GM21526 (cell line): ENCODE data around the gene NCBP2L.

Experiments
- ATAC-seq: cut with Tn5 transposase; IDR thresholded peaks from one replicate; pipeline ENCODE4 v1.9.1; 2021; ENCODE audit warnings: moderate library complexity; ENCODE audit not compliant: unreplicated experiment, low FRiP score

NCBP2L gene

GRCh38 chrX:107752043-107752442 lies 25.5 kb upstream of the NCBP2L start:
- ATAC-seq = no peak

- ATAC-seq = no peak
Measured at GRCh38 chrX:107752714-107753113, 24.8 kb upstream of the NCBP2L start.

- no peak for ATAC-seq
Measured at GRCh38 chrX:107753187-107753586, 24.3 kb upstream of the NCBP2L start.

DNA sequence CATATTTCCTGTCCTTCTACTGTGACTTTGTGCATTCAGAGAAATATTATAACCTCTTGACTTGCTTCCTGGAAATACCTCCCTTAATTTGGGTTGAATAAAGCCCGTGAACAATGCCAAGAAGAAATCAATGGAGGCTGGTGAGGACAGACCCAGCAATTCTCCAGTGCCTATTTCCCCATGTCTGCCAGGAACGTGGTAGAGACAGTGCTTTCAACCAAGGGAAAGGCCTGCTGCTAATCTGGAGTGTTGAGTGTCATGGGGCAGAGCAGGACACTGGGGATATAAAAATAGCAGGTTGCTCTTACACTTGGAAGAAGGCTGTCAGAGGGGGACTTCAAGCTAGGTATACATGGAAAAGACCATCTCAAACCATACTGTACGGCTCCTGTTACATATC lies 21.8 kb upstream of the NCBP2L start:
- ATAC-seq = no peak

DNA sequence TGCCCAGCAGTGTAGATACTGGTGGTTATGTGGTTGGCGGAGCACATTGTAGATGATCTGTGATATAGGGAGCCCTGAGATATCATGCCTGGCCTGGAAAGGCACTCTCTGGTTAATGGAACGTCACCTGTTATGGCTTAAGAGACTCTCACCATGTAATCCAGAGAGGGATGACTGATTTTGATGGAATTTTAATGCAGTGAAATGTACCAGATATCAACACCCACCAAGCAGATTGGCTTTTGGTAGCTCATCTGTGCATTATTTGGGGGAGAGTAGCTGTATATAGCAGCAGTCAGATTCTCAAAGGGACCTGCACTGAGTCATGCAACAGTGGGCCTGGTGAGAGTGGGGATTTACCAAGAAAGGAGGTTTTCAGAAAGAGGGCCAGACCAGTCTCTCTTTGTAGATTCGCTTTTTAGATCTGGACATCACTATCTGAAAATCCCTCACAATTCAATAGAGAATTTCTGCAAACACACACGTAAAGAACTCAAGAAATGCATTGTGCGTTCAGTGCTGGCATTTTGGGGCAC lies 19.2 kb upstream of the NCBP2L start:
- no peak for ATAC-seq

- no peak for ATAC-seq
Measured at GRCh38 chrX:107760304-107761077, 17.0 kb upstream of the NCBP2L start.

- no peak for ATAC-seq
Measured at GRCh38 chrX:107763647-107764046, 13.9 kb upstream of the NCBP2L start.

DNA sequence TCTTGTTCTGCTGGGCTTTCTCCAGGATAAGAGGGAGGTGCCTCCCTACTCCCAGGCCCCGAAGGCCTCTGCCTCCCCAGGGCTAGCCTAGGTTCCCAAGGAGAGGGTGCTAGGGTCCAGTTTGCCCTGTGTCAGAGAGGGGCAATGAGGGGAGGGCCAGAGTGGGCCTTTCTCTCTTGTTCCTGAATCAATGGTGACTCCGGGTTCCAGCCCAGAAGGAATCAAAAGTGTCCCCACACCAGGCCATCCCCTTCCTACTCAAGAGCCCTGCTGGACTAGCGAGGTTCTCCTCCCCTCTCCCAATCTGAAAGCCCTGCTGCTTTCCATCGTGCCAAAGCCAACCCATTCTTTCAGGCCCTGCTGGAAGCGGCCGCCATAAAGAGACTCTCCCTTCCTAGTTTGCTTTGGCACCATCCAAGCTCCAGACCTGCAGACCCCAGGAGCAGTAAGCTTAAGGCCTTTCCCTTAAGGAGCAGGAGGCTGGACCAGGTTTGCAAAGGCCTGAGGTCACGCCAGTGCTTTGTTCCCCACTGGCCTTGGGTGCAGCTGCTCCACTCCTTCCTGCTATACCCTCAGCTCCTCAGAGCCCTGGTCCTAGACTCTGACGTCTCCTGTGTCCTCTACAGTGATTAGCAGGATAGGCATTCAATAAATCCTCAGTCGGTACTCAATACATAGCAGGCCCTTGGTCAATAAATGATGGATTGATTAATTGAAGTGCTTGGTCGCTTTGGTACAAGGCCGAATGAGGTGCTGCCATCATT lies 12.5 kb upstream of the NCBP2L start:
- ATAC-seq = no peak

DNA sequence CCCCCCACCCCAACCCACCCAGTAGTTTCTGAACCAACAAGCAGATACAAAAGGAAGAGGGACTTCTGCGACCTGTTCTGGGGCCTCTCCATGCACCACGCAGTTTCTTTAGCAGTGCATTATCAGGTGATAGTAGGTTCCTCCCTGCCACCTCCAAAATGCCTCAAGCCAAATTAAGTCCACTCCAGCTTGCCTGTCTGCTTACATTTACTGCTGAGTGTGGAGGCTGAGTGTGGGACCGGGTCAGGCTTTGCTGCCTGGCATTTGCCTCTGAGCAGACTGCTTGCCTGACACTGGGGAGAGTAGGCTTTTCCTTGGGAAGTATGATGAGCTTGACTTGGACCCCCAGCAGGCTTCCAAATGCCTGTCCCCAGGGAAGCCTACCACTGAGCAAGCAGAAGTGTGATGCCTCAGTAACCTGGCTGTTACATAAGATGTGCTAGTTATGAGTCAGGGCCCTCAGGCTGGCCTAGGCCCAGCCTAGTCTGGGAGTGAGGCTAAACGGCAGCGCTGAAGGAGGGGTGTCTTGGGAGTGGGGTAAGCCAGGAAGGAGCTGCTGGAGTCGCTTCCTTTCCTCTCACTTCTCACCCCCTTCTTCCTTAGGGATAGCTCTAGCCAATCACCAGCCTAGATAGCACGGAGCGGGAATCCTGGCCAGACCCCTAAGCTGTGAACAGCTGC lies 10.9 kb upstream of the NCBP2L start:
- no peak for ATAC-seq

GRCh38 chrX:107768051-107768450 lies 9.5 kb upstream of the NCBP2L start:
- no peak for ATAC-seq

GRCh38 chrX:107769581-107770317 lies 7.8 kb upstream of the NCBP2L start:
- no peak for ATAC-seq

DNA sequence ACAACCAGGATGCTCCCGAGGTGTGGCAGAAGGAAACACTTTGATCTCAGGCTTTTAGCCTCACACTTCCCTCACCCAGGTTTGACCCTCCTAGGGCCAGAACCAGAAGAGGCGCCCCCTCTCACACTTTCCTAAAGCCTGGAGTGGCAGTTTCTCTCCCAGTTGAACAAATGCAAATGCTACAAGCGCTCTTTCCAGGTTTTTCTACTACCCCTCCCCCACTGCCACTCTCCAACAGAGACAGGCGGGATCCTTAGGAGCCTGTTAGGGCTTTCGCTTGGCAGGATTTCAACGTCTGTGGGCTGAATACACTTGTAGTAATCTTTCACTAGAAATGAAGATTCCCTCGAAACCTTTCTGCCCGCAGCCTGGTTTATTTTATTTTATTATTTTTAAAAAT lies 4.3 kb upstream of the NCBP2L start:
- no peak for ATAC-seq

GRCh38 chrX:107773906-107774435 lies 3.6 kb upstream of the NCBP2L start:
- ATAC-seq = no peak

DNA sequence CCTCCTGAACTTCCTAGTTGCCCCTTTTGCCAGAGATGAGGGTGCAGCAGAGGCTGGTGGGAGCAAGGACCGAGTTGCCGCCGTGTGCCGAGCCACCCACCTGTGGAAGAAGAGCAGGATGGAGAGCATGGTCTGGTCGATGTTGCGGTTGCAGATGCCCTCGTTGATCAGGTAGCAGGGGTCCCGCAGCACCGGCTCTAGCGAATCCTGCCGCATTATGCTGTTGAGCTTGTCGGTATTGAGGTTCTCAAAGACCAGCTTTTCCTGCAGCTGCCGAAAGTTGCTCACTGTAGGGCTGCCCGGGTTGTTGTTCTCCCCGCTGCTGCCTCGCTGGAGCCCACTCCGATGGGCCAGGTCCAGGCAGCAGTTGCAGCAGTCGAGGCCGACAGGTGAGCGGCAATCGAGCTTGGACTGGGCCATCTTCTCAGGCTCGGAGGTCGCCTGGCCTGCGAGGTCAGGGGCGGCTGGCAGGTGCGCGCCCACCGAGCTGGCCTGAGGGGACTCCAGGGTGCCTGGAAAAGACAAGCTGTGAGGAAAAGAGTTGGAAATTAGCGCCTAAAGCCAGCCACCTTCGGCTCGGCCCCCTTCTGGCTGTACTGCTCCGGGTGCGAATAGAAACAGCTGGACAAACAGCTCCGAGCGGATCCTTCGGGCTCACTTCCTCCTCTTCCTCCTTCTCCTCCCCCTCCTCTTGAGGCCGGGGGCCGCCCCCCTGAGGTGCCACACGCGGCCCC lies 2.4 kb upstream of the NCBP2L start:
- ATAC-seq = peak; percentile 23

DNA sequence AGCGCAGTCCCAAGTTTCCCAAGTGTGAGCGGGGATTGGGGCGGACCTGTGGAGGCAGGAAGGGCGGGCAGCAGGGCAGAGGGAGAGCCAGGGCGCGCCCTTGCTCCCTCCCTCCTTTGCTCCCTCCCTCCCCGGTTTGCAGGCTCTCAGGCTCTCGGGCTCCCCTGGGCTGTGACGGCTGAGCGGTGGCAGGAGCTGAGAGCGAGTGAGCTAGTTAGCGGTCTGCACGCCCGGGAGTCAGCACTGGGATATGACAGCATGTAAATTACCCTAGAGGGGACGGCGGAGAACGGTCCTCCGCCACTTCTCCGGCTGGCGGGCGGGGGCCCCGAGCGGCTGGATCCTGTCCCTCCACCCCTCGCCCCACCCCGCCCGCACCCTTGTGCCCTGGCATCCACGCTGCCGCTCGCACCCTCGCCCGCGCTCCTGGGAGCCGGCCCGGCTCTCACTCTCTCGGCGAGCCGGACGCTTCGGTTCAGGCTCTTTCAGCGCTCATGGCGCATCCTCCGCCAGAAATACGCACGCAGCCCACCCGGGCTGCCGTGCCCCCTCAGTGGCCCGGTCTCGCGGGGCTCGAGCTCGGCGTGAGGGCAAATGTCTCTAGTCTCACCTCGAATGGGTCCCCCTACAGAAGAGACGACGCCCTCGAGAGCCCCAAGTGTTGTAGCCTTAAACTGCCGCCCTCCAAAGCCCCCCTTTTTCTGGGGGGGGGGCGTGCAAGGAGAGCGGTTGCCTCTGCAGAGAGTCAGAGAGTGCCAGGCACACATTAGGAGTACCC lies 1.6 kb upstream of the NCBP2L start, which contains the start of gene TSC22D3:
Gene TSC22D3 (minus strand): TSS at position 54 of the 778 bp plus-strand sequence. CDS start 368 bp downstream, outside the sequence.
- peak; percentile 74 for ATAC-seq

GRCh38 chrX:107776649-107777535 lies 641 bp upstream of the NCBP2L start:
- ATAC-seq = peak; percentile 85

GRCh38 chrX:107780525-107780924 lies 3.0 kb downstream of the NCBP2L start:
- no peak for ATAC-seq

DNA sequence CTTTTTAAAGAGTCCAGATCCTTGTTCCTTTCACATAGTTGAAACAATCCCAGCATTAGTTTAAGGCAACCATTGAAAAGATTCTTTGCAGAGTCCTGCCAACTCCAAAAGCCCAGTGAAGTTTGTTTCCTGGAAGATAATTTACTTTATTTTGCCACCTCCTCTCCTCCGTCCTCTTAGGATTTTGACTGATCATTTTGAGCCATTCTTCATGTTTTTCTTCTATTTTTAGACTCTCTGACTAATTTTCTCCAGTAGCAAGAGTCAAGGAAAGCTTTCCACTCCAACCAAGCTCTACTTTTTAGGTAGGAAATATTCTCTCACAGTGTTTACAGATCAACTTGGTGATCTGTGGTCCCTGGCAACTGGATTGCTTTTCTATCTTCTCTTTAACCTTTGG lies 10.3 kb downstream of the NCBP2L start:
- ATAC-seq = no peak
